NCI-H2029 treated with DMSO at 0.1 percent for 48 hours (cell line): ENCODE data around the gene CREG1.
A peak's percentile ranks its signal among the peaks of the same experiment; 100 is the strongest.
"Not testable (repeated sequence)": the region's sequence is repeated elsewhere in the genome, so short reads cannot be mapped to it uniquely, and the experiment has no call there.

Experiments
- DNase-seq: peaks from one replicate; lab custom pipeline; 2025; lab: John Stamatoyannopoulos, UW

The CREG1 gene

GRCh38 chr1:167564612-167565270 is 11.2 kb upstream of the CREG1 start:
- DNase-seq = no peak

GRCh38 chr1:167563579-167564246 is 10.2 kb upstream of the CREG1 start:
- peak; percentile 28 for DNase-seq

GRCh38 chr1:167562702-167563101 is 9.1 kb upstream of the CREG1 start:
- no peak for DNase-seq

GRCh38 chr1:167561753-167562152 is 8.2 kb upstream of the CREG1 start:
- DNase-seq = no peak

- peak; percentile 51 for DNase-seq
These were observed 2.6 kb upstream of the CREG1 start for GRCh38 chr1:167555971-167556714.

GRCh38 chr1:167555072-167555471 is 1.5 kb upstream of the CREG1 start:
- not testable (repeated sequence) for DNase-seq

- DNase-seq = no peak
These were observed 642 bp upstream of the CREG1 start for GRCh38 chr1:167554028-167554779.

GRCh38 chr1:167551362-167551761 is 2.2 kb downstream of the CREG1 start:
- no peak for DNase-seq

GRCh38 chr1:167548059-167548932 is 5.3 kb downstream of the CREG1 start:
- no peak for DNase-seq

GRCh38 chr1:167546935-167547334 is 6.6 kb downstream of the CREG1 start:
- DNase-seq = no peak

GRCh38 chr1:167545349-167545748 is 8.2 kb downstream of the CREG1 start:
- no peak for DNase-seq

GRCh38 chr1:167544447-167545093 is 9.0 kb downstream of the CREG1 start:
- no peak for DNase-seq

GRCh38 chr1:167543199-167543990 is 10.2 kb downstream of the CREG1 start:
- DNase-seq = no peak

GRCh38 chr1:167542109-167543032 is 11.2 kb downstream of the CREG1 start:
- DNase-seq = no peak

GRCh38 chr1:167541610-167542009 is 12.0 kb downstream of the CREG1 start:
- DNase-seq = no peak

GRCh38 chr1:167541003-167541402 is 12.6 kb downstream of the CREG1 start:
- DNase-seq = no peak

GRCh38 chr1:167538657-167539056 is 14.9 kb downstream of the CREG1 start:
- no peak for DNase-seq

GRCh38 chr1:167533851-167534300 is 19.7 kb downstream of the CREG1 start:
- DNase-seq = peak; percentile 11
